ENCODE data around the gene FAM13C.

DNA sequence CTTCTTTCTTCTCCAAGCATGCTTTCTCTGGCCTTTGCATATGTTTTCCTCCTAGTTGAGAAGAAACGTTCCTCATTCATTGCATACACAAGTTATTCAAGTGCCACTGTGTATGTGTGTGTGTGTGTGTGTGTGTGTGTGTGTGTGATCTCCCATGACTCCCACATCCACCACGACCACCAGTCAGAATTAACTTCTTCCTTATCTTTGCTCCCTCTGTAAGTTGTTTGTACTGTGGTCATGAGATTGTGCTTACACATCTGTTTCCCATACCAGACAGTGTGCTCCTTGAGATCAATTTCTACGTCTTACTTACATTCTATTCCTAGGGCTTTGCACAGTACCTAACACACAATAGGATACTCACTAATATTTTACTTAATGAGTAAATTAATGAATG, 22.4 kb upstream of the FAM13C start:
- TF ChIP-seq, protein P1, sequence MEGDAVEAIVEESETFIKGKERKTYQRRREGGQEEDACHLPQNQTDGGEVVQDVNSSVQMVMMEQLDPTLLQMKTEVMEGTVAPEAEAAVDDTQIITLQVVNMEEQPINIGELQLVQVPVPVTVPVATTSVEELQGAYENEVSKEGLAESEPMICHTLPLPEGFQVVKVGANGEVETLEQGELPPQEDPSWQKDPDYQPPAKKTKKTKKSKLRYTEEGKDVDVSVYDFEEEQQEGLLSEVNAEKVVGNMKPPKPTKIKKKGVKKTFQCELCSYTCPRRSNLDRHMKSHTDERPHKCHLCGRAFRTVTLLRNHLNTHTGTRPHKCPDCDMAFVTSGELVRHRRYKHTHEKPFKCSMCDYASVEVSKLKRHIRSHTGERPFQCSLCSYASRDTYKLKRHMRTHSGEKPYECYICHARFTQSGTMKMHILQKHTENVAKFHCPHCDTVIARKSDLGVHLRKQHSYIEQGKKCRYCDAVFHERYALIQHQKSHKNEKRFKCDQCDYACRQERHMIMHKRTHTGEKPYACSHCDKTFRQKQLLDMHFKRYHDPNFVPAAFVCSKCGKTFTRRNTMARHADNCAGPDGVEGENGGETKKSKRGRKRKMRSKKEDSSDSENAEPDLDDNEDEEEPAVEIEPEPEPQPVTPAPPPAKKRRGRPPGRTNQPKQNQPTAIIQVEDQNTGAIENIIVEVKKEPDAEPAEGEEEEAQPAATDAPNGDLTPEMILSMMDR (IDR thresholded peaks at IDR 0.05; ENCODE audit: low read length), result no peak
- TF ChIP-seq EZH2 (optimal IDR thresholded peaks at IDR 0.05; ENCODE audit: low read depth, low read length) (no peak), EZH2phosphoT487 (IDR thresholded peaks at IDR 0.05; ENCODE audit: low read length) (no peak)

Data from MM.1S (cell line).